Measurements from ENCODE around the gene N4BP2.

Gene N4BP2

GRCh38 chr4:40199999-40200874 lies 143.6 kb downstream of the N4BP2 start:
- H3K27me3 ChIP-seq (replicated peaks) = no peaks in the 10 kb centered on the region
- TF ChIP-seq CTCF (IDR thresholded peaks at IDR 0.05; ENCODE audit: low read depth, low read length, missing control alignments) = no peak
- in situ Hi-C loops (cut with HindIII; ENCODE audit: low pct_ligation_motif_present, low sequenced_read_pairs) = no loop called here
- no peaks in the 10 kb centered on the region for H3K36me3 ChIP-seq (replicated peaks)
- H3K27ac ChIP-seq = no peak overlapping the region
- no peak overlapping the region for H3K4me3 ChIP-seq (ENCODE audit: low read depth, low read length)
- no peak for DNase-seq

- Histone ChIP-seq H3K27me3 (replicated peaks) (no peaks in the 10 kb centered on the region), H3K36me3 (replicated peaks) (no peaks in the 10 kb centered on the region), H3K4me3 (ENCODE audit: low read depth, low read length) (no peak overlapping the region), H3K27ac (no peak overlapping the region)
- no peak for DNase-seq
- no peak for TF ChIP-seq CTCF (IDR thresholded peaks at IDR 0.05; ENCODE audit: low read depth, low read length, missing control alignments)
- in situ Hi-C loops (cut with HindIII; ENCODE audit: low pct_ligation_motif_present, low sequenced_read_pairs) = no loop called here
These were observed 144.5 kb downstream of the N4BP2 start for GRCh38 chr4:40200875-40201801.

GRCh38 chr4:40201898-40202297 lies 145.2 kb downstream of the N4BP2 start:
- TF ChIP-seq CTCF (IDR thresholded peaks at IDR 0.05; ENCODE audit: low read depth, low read length, missing control alignments) = no peak
- no peak overlapping the region for H3K27ac ChIP-seq
- H3K27me3 ChIP-seq (replicated peaks) = no peaks in the 10 kb centered on the region
- in situ Hi-C loops (cut with HindIII; ENCODE audit: low pct_ligation_motif_present, low sequenced_read_pairs) = no loop called here
- no peak overlapping the region for H3K4me3 ChIP-seq (ENCODE audit: low read depth, low read length)
- DNase-seq = no peak
- no peaks in the 10 kb centered on the region for H3K36me3 ChIP-seq (replicated peaks)

- in situ Hi-C loops (cut with HindIII; ENCODE audit: low pct_ligation_motif_present, low sequenced_read_pairs) = no loop called here
- Histone ChIP-seq H3K27me3 (replicated peaks) (no peaks in the 10 kb centered on the region), H3K27ac (no peak overlapping the region), H3K36me3 (replicated peaks) (no peaks in the 10 kb centered on the region), H3K4me3 (ENCODE audit: low read depth, low read length) (no peak overlapping the region)
- TF ChIP-seq CTCF (IDR thresholded peaks at IDR 0.05; ENCODE audit: low read depth, low read length, missing control alignments) = no peak
- DNase-seq = no peak
These were observed 145.8 kb downstream of the N4BP2 start for GRCh38 chr4:40202474-40202873.

- H3K27me3 ChIP-seq (replicated peaks) = no peaks in the 10 kb centered on the region
- H3K36me3 ChIP-seq (replicated peaks) = no peaks in the 10 kb centered on the region
- DNase-seq = no peak
- H3K4me3 ChIP-seq (ENCODE audit: low read depth, low read length) = no peak overlapping the region
- no peak for TF ChIP-seq CTCF (IDR thresholded peaks at IDR 0.05; ENCODE audit: low read depth, low read length, missing control alignments)
- H3K27ac ChIP-seq = no peak overlapping the region
- in situ Hi-C loops (cut with HindIII; ENCODE audit: low pct_ligation_motif_present, low sequenced_read_pairs) = no loop called here
These were observed 148.0 kb downstream of the N4BP2 start for GRCh38 chr4:40204507-40205258.
